Endothelial cell of umbilical vein (primary cell): Measurements from ENCODE around the gene LUZP2. TPM values are rescaled to one million over a fixed set of nuclear protein-coding genes. Genes with fewer than 3 reads are reported as not detected.

Experiments used
- BruUV-seq: library from RNA; stranded (reverse); fragments of 400-500 nt; replicated peaks from 2 replicates; lab custom pipeline; 2021; lab: Mats Ljungman, UMichigan
- CTCF ChIA-PET: fragments of 300-600, 350-600 bp; sonication (Branson Sonifier 250); formaldehyde crosslinking; loops from one replicate; lab custom pipeline; 2021; ENCODE audit warnings: antibody characterized with exemption, inconsistent platforms; lab: Charles Lee
- POLR2A ChIA-PET: fragments of 300-600, 350-600 bp; sonication (Branson Sonifier 250); formaldehyde crosslinking; loops from one replicate; lab custom pipeline; 2021; ENCODE audit warnings: antibody characterized with exemption, inconsistent platforms; lab: Charles Lee
- DNase-seq: peaks from one replicate; pipeline ENCODE4 v3.0.0-alpha.2; 2011; ENCODE audit warnings: low read depth, low spot score
- FAIRE-seq: peaks from 2 replicates; lab custom pipeline; 2011; peaks lifted over from hg19 to GRCh38; lab: Jason Lieb, UNC
- H2AFZ ChIP-seq: 2 replicates; pipeline ENCODE4 v1.6.0; 2012; ENCODE audit warnings: low read depth, low read length, control low read depth, inconsistent platforms
- H3K27ac ChIP-seq: 2 replicates; pipeline ENCODE4 v1.5.1; 2011; ENCODE audit warnings: low read depth, mild to moderate bottlenecking, control low read depth, low read length, moderate library complexity; ENCODE audit not compliant: insufficient read depth
- H3K27me3 ChIP-seq, 2 experiments: 2 replicates each; pipeline versions ENCODE4 v1.6.0 to v1.6.1; 2011; ENCODE audit warnings: low read length in 2 of 2, mixed read lengths in 1 of 2; ENCODE audit not compliant: control insufficient read depth in 2 of 2, insufficient read depth in 2 of 2
- H3K36me3 ChIP-seq, 2 experiments: 2 replicates in 1 of 2; 3 replicates in 1 of 2; pipeline ENCODE4 v1.5.1; 2011; ENCODE audit warnings: low read length in 2 of 2, mild to moderate bottlenecking in 1 of 2, moderate library complexity in 1 of 2; ENCODE audit not compliant: control insufficient read depth in 2 of 2, insufficient read depth in 2 of 2; ENCODE audit errors: extremely low read depth in 1 of 2
- H3K4me1 ChIP-seq: 3 replicates; pipeline ENCODE4 v1.5.1; 2011; ENCODE audit warnings: mild to moderate bottlenecking, low read length; ENCODE audit not compliant: control insufficient read depth, insufficient read depth; ENCODE audit errors: extremely low read depth
- H3K4me2 ChIP-seq: 2 replicates; pipeline ENCODE4 v1.6.1; 2011; ENCODE audit warnings: low read length, control low read depth, mixed read lengths; ENCODE audit not compliant: insufficient read depth
- H3K4me3 ChIP-seq, 3 experiments: fragments of 200-600 bp in 1 of 3; sonication (generic), shearing (Covaris generic) in 1 of 3; replicated peaks in 1 of 3; 2 replicates each; pipeline ENCODE4 v1.5.1; 2011 to 2016; ENCODE audit warnings: control low read depth in 3 of 3, low read length in 3 of 3, mild to moderate bottlenecking in 2 of 3, inconsistent platforms in 1 of 3, low read depth in 1 of 3, moderate library complexity in 1 of 3; ENCODE audit not compliant: insufficient read depth in 1 of 3
- H3K79me2 ChIP-seq: 2 replicates; pipeline ENCODE4 v1.6.0; 2012; ENCODE audit warnings: low read length, inconsistent platforms; ENCODE audit not compliant: control insufficient read depth, insufficient read depth
- H3K9ac ChIP-seq: replicated peaks from 2 replicates; pipeline ENCODE3; 2011; ENCODE audit warnings: low read length, control low read depth; ENCODE audit not compliant: insufficient read depth; ENCODE audit errors: extremely low read depth
- H3K9me1 ChIP-seq: replicated peaks from 3 replicates; pipeline ENCODE4 v1.6.0; 2011; ENCODE audit warnings: mild to moderate bottlenecking, low read length; ENCODE audit not compliant: control insufficient read depth, insufficient read depth; ENCODE audit errors: extremely low read depth
- H3K9me3 ChIP-seq: replicated peaks from 2 replicates; pipeline ENCODE4 v1.5.1; 2012; ENCODE audit warnings: low read length, inconsistent platforms; ENCODE audit not compliant: control insufficient read depth, insufficient read depth
- H4K20me1 ChIP-seq: replicated peaks from 2 replicates; pipeline ENCODE3; 2011; ENCODE audit warnings: mild to moderate bottlenecking, low read length; ENCODE audit not compliant: control insufficient read depth, insufficient read depth; ENCODE audit errors: extremely low read depth
- CTCF ChIP-seq, 2 donors: IDR thresholded peaks; 1 replicate in 1 of 2; 2 replicates in 1 of 2; pipeline ENCODE4 v1.5.1; 2011; ENCODE audit warnings: low read length in 2 of 2, mild to moderate bottlenecking in 2 of 2, moderate library complexity in 2 of 2, control low read depth in 1 of 2, inconsistent platforms in 1 of 2, low read depth in 1 of 2; ENCODE audit not compliant: insufficient read depth in 1 of 2; ENCODE audit errors: extremely low read depth in 1 of 2
- EZH2 ChIP-seq: IDR thresholded peaks from 2 replicates; pipeline ENCODE4 v1.6.1; 2012; ENCODE audit warnings: borderline replicate concordance, low read depth, mild to moderate bottlenecking, moderate library complexity, low read length, inconsistent platforms; ENCODE audit not compliant: severe bottlenecking
- FOS ChIP-seq: IDR thresholded peaks from 2 replicates; pipeline ENCODE4 v1.6.1; 2011; ENCODE audit warnings: mild to moderate bottlenecking, low read length, moderate library complexity, borderline replicate concordance; ENCODE audit not compliant: insufficient read depth
- GATA2 ChIP-seq: IDR thresholded peaks from 2 replicates; pipeline ENCODE4 v1.7.0; 2011; ENCODE audit warnings: low read depth, mild to moderate bottlenecking, moderate library complexity, mixed read lengths, low read length; ENCODE audit not compliant: insufficient read length, insufficient read depth
- JUN ChIP-seq: IDR thresholded peaks from 2 replicates; pipeline ENCODE4 v1.6.1; 2011; ENCODE audit warnings: borderline replicate concordance, low read depth; ENCODE audit not compliant: insufficient read length, insufficient read depth
- MAX ChIP-seq: IDR thresholded peaks from 2 replicates; pipeline ENCODE4 v1.6.1; 2011; ENCODE audit not compliant: insufficient read depth, insufficient read length
- MYC ChIP-seq: IDR thresholded peaks from one replicate; pipeline ENCODE4 v1.6.1; 2011; ENCODE audit warnings: mild to moderate bottlenecking, low read depth, low read length
- POLR2A ChIP-seq: IDR thresholded peaks from 2 replicates; pipeline ENCODE4 v1.6.1; 2012; ENCODE audit warnings: low read depth, mild to moderate bottlenecking, control low read depth, low read length
- POLR2AphosphoS5 ChIP-seq: IDR thresholded peaks from 2 replicates; pipeline ENCODE4 v1.6.1; 2012; ENCODE audit warnings: low read depth, mild to moderate bottlenecking, control low read depth, low read length, moderate library complexity; ENCODE audit not compliant: insufficient read depth
- dilution Hi-C: fragments of 300-500 bp; cut with MboI; formaldehyde crosslinking; loops from one replicate; pipeline ENCODE4 v1.15.0; 2019; ENCODE audit warnings: low sequenced_read_pairs; ENCODE audit not compliant: extremely low pct_ligation_motif_present
- intact Hi-C: fragments of 100-400 bp; cut with micrococcal nuclease; formaldehyde crosslinking; loops from one replicate; pipeline ENCODE4 v1.10.0; 2022
- polyA plus RNA-seq, 4 experiments: library from polyadenylated mRNA; depleted of rRNA in 3 of 4; stranded (reverse) in 3 of 4; unstranded in 1 of 4; fragments of >200 nt; gene quantifications; 2 replicates each; pipeline versions ENCODE4 v1.2.1 to v1.2.3, GENCODE V29; 2011 to 2012; ENCODE audit warnings: missing spikeins in 1 of 4
- total RNA-seq: library from RNA; stranded (reverse); gene quantifications from 2 replicates; pipeline ENCODE4 v1.2.3, GENCODE V29; 2021

LUZP2 gene
- total and polyA plus RNA-seq, 2 donors (not counting 3 experiments of a cell fraction or from before 2014, with no cell fraction given): 0.07 TPM; not detected in 1

- no peak for DNase-seq
- H4K20me1 ChIP-seq: no peaks in the 10 kb centered on the region
- no peaks in the 10 kb centered on the region for H3K9me1 ChIP-seq
- TF ChIP-seq MAX: no peak
- TF ChIP-seq EZH2: no peak
- no peak for TF ChIP-seq GATA2
- no peak for TF ChIP-seq POLR2AphosphoS5
- no peak for TF ChIP-seq CTCF (IDR thresholded peaks at IDR 0.05; ENCODE audit: extremely low read depth in 1 of 2, insufficient read depth in 1 of 2, low read depth in 1 of 2, low read length in 2 of 2)
- TF ChIP-seq FOS: no peak
- no peak for TF ChIP-seq JUN
- TF ChIP-seq POLR2A: no peak
- no peak for TF ChIP-seq MYC
- CTCF ChIA-PET: no interaction called here
- H2AFZ ChIP-seq: no peak overlapping the region
- intact Hi-C loops: no loop called here
- no peaks in the 10 kb centered on the region for H3K27me3 ChIP-seq
- no peak overlapping the region for H3K4me2 ChIP-seq
- BruUV-seq: no TSS peak
- H3K4me3 ChIP-seq: no peak overlapping the region
- no peaks in the 10 kb centered on the region for H3K36me3 ChIP-seq
- H3K79me2 ChIP-seq: no peaks in the 10 kb centered on the region
- dilution Hi-C loops: no loop called here
- FAIRE-seq: no peak
- H3K27ac ChIP-seq: no peak overlapping the region
- no peaks in the 10 kb centered on the region for H3K9me3 ChIP-seq
- POLR2A ChIA-PET: no interaction called here
- no peak overlapping the region for H3K9ac ChIP-seq
- no peaks in the 10 kb centered on the region for H3K4me1 ChIP-seq
Observed at GRCh38 chr11:24885580-24886173, 388.8 kb downstream of the LUZP2 start.
